Thyroid gland (tissue), 4 donors: ENCODE results near the gene PPM1E.

Experiments used
- POLR2A ChIP-seq, 2 donors: fragments of 450-650 bp; IDR thresholded peaks; one replicate each; pipeline ENCODE4 v1.6.1; 2017; ENCODE audit warnings: antibody characterized with exemption in 2 of 2, mild to moderate bottlenecking in 2 of 2, moderate library complexity in 1 of 2
- TF ChIP-seq, protein P1 (sequence below), 6 experiments: fragments of 200-600 bp in 3 of 6; fragments of 450-650 bp in 3 of 6; sonication (generic) in 3 of 6; IDR thresholded peaks; one replicate each; pipeline ENCODE4 v1.5.1; 2016 to 2019; ENCODE audit warnings: antibody characterized with exemption in 6 of 6, mild to moderate bottlenecking in 2 of 6, inconsistent platforms in 1 of 6, moderate library complexity in 1 of 6

DNA sequence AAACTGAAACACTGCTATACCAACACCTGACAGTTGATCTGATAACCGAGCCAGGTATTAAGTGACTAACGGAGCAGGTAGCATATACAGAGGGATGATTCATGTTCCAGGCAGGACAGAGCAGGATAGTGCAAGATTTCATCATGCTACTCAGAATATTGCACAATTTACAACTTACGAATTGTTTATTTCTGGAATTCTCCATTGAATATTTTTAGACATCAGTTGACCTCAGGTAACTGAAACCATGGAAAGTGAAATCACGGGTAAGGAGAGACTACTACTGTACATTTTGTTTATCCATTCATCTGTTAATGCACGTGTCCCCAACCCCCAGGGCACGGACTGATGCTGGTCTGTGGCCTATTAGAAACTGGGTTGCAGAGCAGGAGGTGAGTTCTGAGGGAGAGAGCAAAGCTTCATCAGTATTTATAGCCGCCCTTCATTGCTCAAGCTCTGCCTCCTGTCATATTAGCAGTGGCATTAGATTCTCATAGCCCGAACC, 14.5 kb upstream of the PPM1E start:
- TF ChIP-seq, protein P1, sequence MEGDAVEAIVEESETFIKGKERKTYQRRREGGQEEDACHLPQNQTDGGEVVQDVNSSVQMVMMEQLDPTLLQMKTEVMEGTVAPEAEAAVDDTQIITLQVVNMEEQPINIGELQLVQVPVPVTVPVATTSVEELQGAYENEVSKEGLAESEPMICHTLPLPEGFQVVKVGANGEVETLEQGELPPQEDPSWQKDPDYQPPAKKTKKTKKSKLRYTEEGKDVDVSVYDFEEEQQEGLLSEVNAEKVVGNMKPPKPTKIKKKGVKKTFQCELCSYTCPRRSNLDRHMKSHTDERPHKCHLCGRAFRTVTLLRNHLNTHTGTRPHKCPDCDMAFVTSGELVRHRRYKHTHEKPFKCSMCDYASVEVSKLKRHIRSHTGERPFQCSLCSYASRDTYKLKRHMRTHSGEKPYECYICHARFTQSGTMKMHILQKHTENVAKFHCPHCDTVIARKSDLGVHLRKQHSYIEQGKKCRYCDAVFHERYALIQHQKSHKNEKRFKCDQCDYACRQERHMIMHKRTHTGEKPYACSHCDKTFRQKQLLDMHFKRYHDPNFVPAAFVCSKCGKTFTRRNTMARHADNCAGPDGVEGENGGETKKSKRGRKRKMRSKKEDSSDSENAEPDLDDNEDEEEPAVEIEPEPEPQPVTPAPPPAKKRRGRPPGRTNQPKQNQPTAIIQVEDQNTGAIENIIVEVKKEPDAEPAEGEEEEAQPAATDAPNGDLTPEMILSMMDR (IDR thresholded peaks at IDR 0.05), result no peak
- TF ChIP-seq POLR2A (IDR thresholded peaks at IDR 0.05), result no peak
